Lung (tissue), 12 donors: ENCODE measurements around the gene TECTA. TPM values are rescaled to one million over a fixed set of nuclear protein-coding genes. Genes with fewer than 3 reads are reported as not detected.

Experiments used
- ATAC-seq: fragments of 200-7000 bp; cut with Tn5 transposase; one replicate; pipeline ENCODE4 v1.9.1; 2020; ENCODE audit warnings: moderate number of reproducible peaks; ENCODE audit not compliant: insufficient read depth, low FRiP score
- DNase-seq, 3 donors: peaks; one replicate each; pipeline ENCODE4 v3.0.0-alpha.2; 2013 to 2017
- H3K27ac ChIP-seq, 2 donors: one replicate each; pipeline ENCODE4 v1.5.1; 2013; ENCODE audit warnings: mild to moderate bottlenecking in 2 of 2, moderate library complexity in 2 of 2, control low read depth in 1 of 2, inconsistent platforms in 1 of 2, low read depth in 1 of 2, low read length in 1 of 2
- H3K27me3 ChIP-seq, 3 donors: one replicate each; pipeline ENCODE4 v1.5.1; 2013; ENCODE audit warnings: low read length in 2 of 3; ENCODE audit not compliant: control insufficient read depth in 3 of 3, insufficient read depth in 3 of 3
- H3K36me3 ChIP-seq, 4 donors: one replicate each; pipeline ENCODE4 v1.5.1; 2013; ENCODE audit warnings: low read length in 4 of 4, mild to moderate bottlenecking in 1 of 4, moderate library complexity in 1 of 4; ENCODE audit not compliant: control insufficient read depth in 4 of 4, insufficient read depth in 4 of 4
- H3K4me1 ChIP-seq, 5 donors: one replicate each; pipeline ENCODE4 v1.5.1; 2013; ENCODE audit warnings: low read length in 5 of 5, mild to moderate bottlenecking in 2 of 5, moderate library complexity in 1 of 5; ENCODE audit not compliant: control insufficient read depth in 5 of 5, insufficient read depth in 5 of 5
- H3K4me3 ChIP-seq: one replicate; pipeline ENCODE4 v1.5.1; 2013; ENCODE audit warnings: mild to moderate bottlenecking, control low read depth, moderate library complexity
- H3K9ac ChIP-seq, 2 donors: one replicate each; pipeline ENCODE4 v1.5.1; 2013; ENCODE audit warnings: low read length in 2 of 2, control low read depth in 1 of 2; ENCODE audit not compliant: insufficient read depth in 1 of 2
- H3K9me3 ChIP-seq, 4 donors: one replicate each; pipeline ENCODE4 v1.5.1; 2013; ENCODE audit warnings: low read length in 3 of 4, mild to moderate bottlenecking in 1 of 4, moderate library complexity in 1 of 4; ENCODE audit not compliant: control insufficient read depth in 4 of 4, insufficient read depth in 3 of 4
- WGBS, 2 donors: extraction: QIAGEN DNeasy Blood & Tissue Kit; methylation state at CpG; one replicate each; pipeline ENCODE4 v1.1.7; 2013; 5-methylcytosine and 5-hydroxymethylcytosine counted together
- polyA plus RNA-seq, 2 donors: library from polyadenylated mRNA; stranded (reverse); fragments of 200-250 nt; gene quantifications; one replicate each; pipeline ENCODE4 v1.2.1, GENCODE V29; 2013
- total RNA-seq, 2 donors: library from RNA; depleted of rRNA in 1 of 2; stranded (reverse); fragments of >200 nt in 1 of 2; gene quantifications; one replicate each; pipeline ENCODE4 v1.2.1, GENCODE V29; 2014 to 2021
- TF ChIP-seq, protein P1 (sequence below): IDR thresholded peaks from 2 replicates; pipeline ENCODE4 v1.5.1; 2012; ENCODE audit warnings: mild to moderate bottlenecking; ENCODE audit errors: control extremely low read depth, extremely low read depth
- donor health status: control.
- donor health status: control.
- donor health status: Bipolar disorder and iron deficiency.
- donor health status: healthy.
- donor health status: DM: yes; HTN: yes; CAD: no.

TECTA gene
- total and polyA plus RNA-seq, 4 donors = 0.35 to 2.5 (median 0.82) TPM

- Histone ChIP-seq H3K27ac (no peak overlapping the region), H3K4me3 (no peak overlapping the region), H3K36me3 (no peaks in the 10 kb centered on the region), H3K4me1 (peaks cover 0 to 36% (median 6%) of the 10 kb centered on the region in 5 donors), H3K27me3 (no peaks in the 10 kb centered on the region), H3K9me3 (no peaks in the 10 kb centered on the region), H3K9ac (no peak overlapping the region)
- WGBS, 2 donors = 87 to 92% methylated on average over 9 of the region's 9 CpGs
- no peak for DNase-seq
- TF ChIP-seq, protein P1, sequence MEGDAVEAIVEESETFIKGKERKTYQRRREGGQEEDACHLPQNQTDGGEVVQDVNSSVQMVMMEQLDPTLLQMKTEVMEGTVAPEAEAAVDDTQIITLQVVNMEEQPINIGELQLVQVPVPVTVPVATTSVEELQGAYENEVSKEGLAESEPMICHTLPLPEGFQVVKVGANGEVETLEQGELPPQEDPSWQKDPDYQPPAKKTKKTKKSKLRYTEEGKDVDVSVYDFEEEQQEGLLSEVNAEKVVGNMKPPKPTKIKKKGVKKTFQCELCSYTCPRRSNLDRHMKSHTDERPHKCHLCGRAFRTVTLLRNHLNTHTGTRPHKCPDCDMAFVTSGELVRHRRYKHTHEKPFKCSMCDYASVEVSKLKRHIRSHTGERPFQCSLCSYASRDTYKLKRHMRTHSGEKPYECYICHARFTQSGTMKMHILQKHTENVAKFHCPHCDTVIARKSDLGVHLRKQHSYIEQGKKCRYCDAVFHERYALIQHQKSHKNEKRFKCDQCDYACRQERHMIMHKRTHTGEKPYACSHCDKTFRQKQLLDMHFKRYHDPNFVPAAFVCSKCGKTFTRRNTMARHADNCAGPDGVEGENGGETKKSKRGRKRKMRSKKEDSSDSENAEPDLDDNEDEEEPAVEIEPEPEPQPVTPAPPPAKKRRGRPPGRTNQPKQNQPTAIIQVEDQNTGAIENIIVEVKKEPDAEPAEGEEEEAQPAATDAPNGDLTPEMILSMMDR = no peak
- no peak for ATAC-seq
Observed at GRCh38 chr11:121104312-121104762, 3.3 kb downstream of the TECTA start.

- peaks cover 0 to 38% (median 11%) of the 10 kb centered on the region in 5 donors for H3K4me1 ChIP-seq
- WGBS, 2 donors = 52 to 77% methylated on average over 4 of the region's 4 CpGs
- TF ChIP-seq, protein P1 = no peak
- H3K27me3 ChIP-seq = no peaks in the 10 kb centered on the region
- no peak overlapping the region for H3K27ac ChIP-seq
- ATAC-seq (no peak), DNase-seq (peak; percentile 63 to 96 (median 93))
- no peaks in the 10 kb centered on the region for H3K36me3 ChIP-seq
- no peaks in the 10 kb centered on the region for H3K9me3 ChIP-seq
- H3K9ac ChIP-seq = no peak overlapping the region
- no peak overlapping the region for H3K4me3 ChIP-seq
Observed at GRCh38 chr11:121105063-121105480, 4.0 kb downstream of the TECTA start.

- no peak for ATAC-seq
- H3K27me3 ChIP-seq = no peaks in the 10 kb centered on the region
- H3K4me1 ChIP-seq = peaks cover 0 to 38% (median 11%) of the 10 kb centered on the region in 5 donors
- H3K4me3 ChIP-seq = no peak overlapping the region
- TF ChIP-seq, protein P1 = no peak
- H3K27ac ChIP-seq = no peak overlapping the region
- DNase-seq = peak in 2 of 3 donors; percentile 31 to 55
- WGBS, 2 donors = 81 to 86% methylated on average over 6 of the region's 6 CpGs
- no peaks in the 10 kb centered on the region for H3K9me3 ChIP-seq
- H3K36me3 ChIP-seq = no peaks in the 10 kb centered on the region
- H3K9ac ChIP-seq = no peak overlapping the region
Observed at GRCh38 chr11:121105481-121106195, 4.6 kb downstream of the TECTA start.
